Neutrophil (primary cell): ENCODE results near the gene CDC6.

Experiments
- H3K27ac ChIP-seq: fragments of 200-600 bp; sonication (generic); 2 replicates; pipeline ENCODE4 v1.5.1; 2016; ENCODE audit warnings: mild to moderate bottlenecking, moderate library complexity
- H3K27me3 ChIP-seq: fragments of 200-600 bp; sonication (generic); 2 replicates; pipeline ENCODE4 v1.6.0; 2016; ENCODE audit warnings: mild to moderate bottlenecking
- H3K36me3 ChIP-seq: fragments of 200-600 bp; sonication (generic); 2 replicates; pipeline ENCODE4 v1.5.1; 2017
- H3K4me1 ChIP-seq, 2 experiments: fragments of 200-600 bp in 1 of 2; sonication (generic) in 1 of 2; 1 replicate in 1 of 2; 2 replicates in 1 of 2; pipeline versions ENCODE4 v1.5.1 to v1.6.1; 2013 to 2016; ENCODE audit warnings: low read depth in 1 of 2, low read length in 1 of 2, mild to moderate bottlenecking in 1 of 2, moderate library complexity in 1 of 2; ENCODE audit not compliant: control insufficient read depth in 1 of 2, insufficient read depth in 1 of 2
- H3K4me3 ChIP-seq, 2 experiments: fragments of 200-600 bp in 1 of 2; sonication (generic) in 1 of 2; 1 replicate in 1 of 2; 2 replicates in 1 of 2; pipeline ENCODE4 v1.5.1; 2013 to 2016; ENCODE audit warnings: low read depth in 1 of 2, low read length in 1 of 2, mild to moderate bottlenecking in 1 of 2, moderate library complexity in 1 of 2
- H3K9me3 ChIP-seq: fragments of 200-600 bp; sonication (generic); 2 replicates; pipeline ENCODE4 v1.5.1; 2016
- CTCF ChIP-seq: fragments of 200-600 bp; sonication (generic); IDR thresholded peaks from 2 replicates; pipeline ENCODE4 v1.5.1; 2016; ENCODE audit warnings: antibody characterized with exemption

CDC6 gene

GRCh38 chr17:40312131-40312731, 24.6 kb downstream of the CDC6 start:
- Histone ChIP-seq H3K4me3 (peak overlapping the region in 1 of 2 experiments; percentile 5), H3K36me3 (no peaks in the 10 kb centered on the region), H3K4me1 (peaks cover 97 to 99% of the 10 kb centered on the region in 2 experiments), H3K27me3 (no peaks in the 10 kb centered on the region), H3K27ac (peak overlapping the region; percentile 64), H3K9me3 (no peaks in the 10 kb centered on the region)
- TF ChIP-seq CTCF, result no peak

GRCh38 chr17:40312893-40313667, 25.4 kb downstream of the CDC6 start:
- Histone ChIP-seq H3K4me3 (peak overlapping the region in 1 of 2 experiments; percentile 5), H3K27ac (peak overlapping the region; percentile 64), H3K36me3 (no peaks in the 10 kb centered on the region), H3K9me3 (no peaks in the 10 kb centered on the region), H3K27me3 (no peaks in the 10 kb centered on the region), H3K4me1 (peaks cover 95 to 97% of the 10 kb centered on the region in 2 experiments)
- no peak for TF ChIP-seq CTCF

- peaks cover 89 to 91% of the 10 kb centered on the region in 2 experiments for H3K4me1 ChIP-seq
- no peaks in the 10 kb centered on the region for H3K27me3 ChIP-seq
- peak overlapping the region; percentile 60 for H3K27ac ChIP-seq
- TF ChIP-seq CTCF, result no peak
- peak overlapping the region in 1 of 2 experiments; percentile 24 for H3K4me3 ChIP-seq
- no peaks in the 10 kb centered on the region for H3K9me3 ChIP-seq
- H3K36me3 ChIP-seq, result no peaks in the 10 kb centered on the region
Measured at GRCh38 chr17:40313668-40314583, 26.2 kb downstream of the CDC6 start.

GRCh38 chr17:40314584-40314956, 26.9 kb downstream of the CDC6 start:
- H3K9me3 ChIP-seq, result no peaks in the 10 kb centered on the region
- no peaks in the 10 kb centered on the region for H3K27me3 ChIP-seq
- H3K4me3 ChIP-seq, result peak overlapping the region in 1 of 2 experiments; percentile 24
- H3K27ac ChIP-seq, result peak overlapping the region; percentile 60
- TF ChIP-seq CTCF, result peak; percentile 46
- no peaks in the 10 kb centered on the region for H3K36me3 ChIP-seq
- H3K4me1 ChIP-seq, result peaks cover 87 to 91% of the 10 kb centered on the region in 2 experiments

- H3K4me3 ChIP-seq, result peak overlapping the region in 1 of 2 experiments; percentile 88
- no peaks in the 10 kb centered on the region for H3K9me3 ChIP-seq
- no peaks in the 10 kb centered on the region for H3K27me3 ChIP-seq
- H3K4me1 ChIP-seq, result peaks cover 87 to 91% of the 10 kb centered on the region in 2 experiments
- peaks cover 2% of the 10 kb centered on the region for H3K36me3 ChIP-seq
- peak overlapping the region; percentile 98 for H3K27ac ChIP-seq
- TF ChIP-seq CTCF, result no peak
Measured at GRCh38 chr17:40315206-40315605, 27.5 kb downstream of the CDC6 start.
